Nucleus accumbens (tissue), 56 donors: ENCODE measurements around the gene DNAAF3.
"Not testable (repeated sequence)": the region's sequence is repeated elsewhere in the genome, so short reads cannot be mapped to it uniquely, and the experiment has no call there.

Experiments
- DNase-seq, 56 donors: peaks; one replicate each; lab custom pipeline; 2025; lab: John Stamatoyannopoulos, UW

The DNAAF3 gene

DNA sequence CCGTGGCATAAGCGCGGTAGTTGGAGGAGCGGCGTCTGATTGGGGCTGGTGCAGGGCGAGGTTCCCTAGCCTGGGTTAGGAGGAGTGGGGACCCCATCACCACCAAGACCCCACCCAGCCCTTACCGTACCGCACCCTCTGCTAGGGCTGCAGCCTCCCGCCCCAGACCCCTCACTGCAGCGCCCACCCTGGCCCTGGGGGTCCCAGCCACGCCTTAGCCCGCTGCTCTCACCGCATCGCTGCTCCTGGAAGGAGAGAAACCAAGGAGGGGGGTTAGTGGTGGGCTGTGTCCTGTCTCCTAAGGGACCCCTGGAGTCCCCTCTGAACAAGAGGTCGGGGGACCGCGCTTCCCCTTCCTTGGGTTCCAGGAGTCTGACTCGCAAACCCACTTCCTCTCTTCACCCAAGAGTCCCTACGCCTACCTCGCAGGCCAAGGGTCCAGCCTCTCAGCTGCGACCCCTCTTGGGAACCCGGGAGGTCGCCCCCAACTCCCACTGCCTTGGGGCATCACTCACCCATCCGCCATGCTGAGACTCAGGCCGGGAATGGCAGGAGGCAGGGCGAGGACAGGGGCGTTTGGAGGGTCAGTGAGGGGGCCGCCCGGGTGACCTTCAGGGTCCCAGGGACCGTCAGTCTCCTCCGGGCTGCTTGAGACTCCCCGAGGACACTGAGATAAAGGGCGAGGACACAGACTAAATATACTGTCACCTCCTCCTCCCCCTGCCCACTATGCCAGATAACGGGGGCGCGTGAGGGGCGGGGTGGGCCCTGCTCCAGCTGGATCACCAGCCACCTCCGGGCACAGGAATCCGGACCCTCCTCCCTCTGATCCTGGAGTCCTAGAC, 9.1 kb downstream of the DNAAF3 start, which contains the start of gene TNNI3:
TSS of gene TNNI3 (minus strand) at position 669 of the 845 bp plus-strand sequence. CDS start at position 526, 143 bp downstream.
- DNase-seq: no peak

GRCh38 chr19:55156202-55157063, 10.0 kb downstream of the DNAAF3 start:
- peak in 3 of 56 donors; percentile 1 to 42 (median 15) for DNase-seq

GRCh38 chr19:55155784-55156183, 10.6 kb downstream of the DNAAF3 start:
- not testable (repeated sequence) for DNase-seq

GRCh38 chr19:55153652-55154264, 12.7 kb downstream of the DNAAF3 start:
- no peak for DNase-seq

- no peak for DNase-seq
These were observed 14.4 kb downstream of the DNAAF3 start for GRCh38 chr19:55152017-55152416.

GRCh38 chr19:55149078-55150003, 17.1 kb downstream of the DNAAF3 start, which contains the start of gene TNNT1:
TSS of gene TNNT1 (minus strand) at chr19:55149206. CDS start at chr19:55147157, 2,049 bp downstream.
- no peak for DNase-seq

DNA sequence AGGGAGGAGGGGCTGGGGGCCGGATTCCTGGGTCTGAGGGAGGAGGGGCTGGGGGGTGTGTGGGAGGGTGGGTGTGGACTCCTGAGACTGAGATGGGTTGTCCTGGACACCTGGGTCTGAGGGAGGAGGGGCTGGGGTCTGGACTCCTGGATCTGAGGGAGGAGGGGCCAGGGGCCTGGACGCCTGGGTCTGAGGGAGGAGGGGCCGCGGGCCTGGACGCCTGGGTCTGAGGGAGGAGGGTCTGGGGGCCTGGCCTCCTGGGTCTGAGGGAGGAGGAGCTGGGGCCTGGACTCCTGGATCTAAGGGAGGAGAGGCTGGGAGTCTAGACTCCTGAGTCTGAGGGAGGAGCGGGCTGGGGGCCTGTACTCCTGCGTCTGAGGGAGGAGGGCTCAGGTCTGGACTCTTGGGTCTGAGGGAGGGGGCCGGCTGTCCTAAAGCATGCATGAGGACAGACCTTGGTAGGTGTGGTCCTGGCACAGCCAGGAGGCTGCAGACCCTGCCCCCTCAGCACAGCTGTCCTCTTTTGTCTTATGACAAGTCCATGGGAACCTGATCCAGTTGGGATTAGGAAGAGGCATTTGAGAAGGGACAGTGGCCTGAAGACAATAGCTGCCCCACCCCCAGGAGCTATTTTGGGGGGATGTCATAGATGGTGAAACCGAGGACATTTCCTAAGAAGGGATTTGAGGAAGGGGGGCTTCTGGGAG, 18.7 kb downstream of the DNAAF3 start:
- DNase-seq: no peak

GRCh38 chr19:55146705-55147273, 19.6 kb downstream of the DNAAF3 start:
- DNase-seq: peak in 1 of 56 donors; percentile 5

GRCh38 chr19:55146078-55146704, 20.2 kb downstream of the DNAAF3 start:
- DNase-seq: no peak

- DNase-seq: no peak
These were observed 21.2 kb downstream of the DNAAF3 start for GRCh38 chr19:55145232-55145631.

DNA sequence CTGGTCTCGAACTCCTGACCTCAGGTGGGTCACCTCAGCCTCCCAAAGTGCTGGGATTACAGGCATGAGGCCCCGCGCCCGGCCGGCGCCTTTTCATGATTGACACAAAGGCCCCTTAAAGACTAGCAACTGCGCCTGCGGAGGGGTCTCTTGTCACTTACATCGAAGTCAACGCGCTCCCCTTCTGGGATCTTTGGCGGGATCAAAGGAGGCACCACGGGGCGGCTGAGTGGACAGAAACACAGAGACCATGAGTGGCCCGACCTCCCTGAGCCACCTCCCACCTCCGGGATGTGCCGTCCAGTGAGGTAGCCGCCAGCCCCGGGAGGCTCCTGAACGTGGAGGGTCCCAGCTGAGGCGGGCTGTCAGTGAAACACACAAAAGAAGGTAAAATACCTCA, 24.7 kb downstream of the DNAAF3 start:
- DNase-seq: no peak

GRCh38 chr19:55137915-55138314, 28.5 kb downstream of the DNAAF3 start:
- peak in 2 of 56 donors; percentile 7 to 8 for DNase-seq

- DNase-seq: no peak
These were observed 29.9 kb downstream of the DNAAF3 start for GRCh38 chr19:55136399-55137102.

DNA sequence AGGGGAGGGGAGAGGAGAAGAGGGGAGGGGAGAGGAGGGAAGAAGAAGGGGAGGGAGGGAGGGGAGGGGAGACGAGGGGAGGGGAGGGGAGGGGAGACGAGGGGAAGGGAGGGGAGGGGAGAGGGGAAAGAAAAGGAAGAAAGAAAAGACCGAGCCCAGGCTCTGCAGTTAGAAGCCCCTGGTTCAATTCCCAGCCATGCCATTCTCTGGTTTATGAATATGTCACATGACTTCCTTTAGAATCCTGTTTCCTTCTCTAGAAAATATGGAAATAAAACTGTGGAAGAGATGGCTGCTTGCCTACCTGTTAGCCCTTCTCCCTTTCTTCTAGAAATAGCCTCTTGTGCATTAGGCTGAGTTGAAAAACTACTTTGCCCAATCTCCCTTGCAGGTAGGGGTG, 31.7 kb downstream of the DNAAF3 start:
- no peak for DNase-seq

DNA sequence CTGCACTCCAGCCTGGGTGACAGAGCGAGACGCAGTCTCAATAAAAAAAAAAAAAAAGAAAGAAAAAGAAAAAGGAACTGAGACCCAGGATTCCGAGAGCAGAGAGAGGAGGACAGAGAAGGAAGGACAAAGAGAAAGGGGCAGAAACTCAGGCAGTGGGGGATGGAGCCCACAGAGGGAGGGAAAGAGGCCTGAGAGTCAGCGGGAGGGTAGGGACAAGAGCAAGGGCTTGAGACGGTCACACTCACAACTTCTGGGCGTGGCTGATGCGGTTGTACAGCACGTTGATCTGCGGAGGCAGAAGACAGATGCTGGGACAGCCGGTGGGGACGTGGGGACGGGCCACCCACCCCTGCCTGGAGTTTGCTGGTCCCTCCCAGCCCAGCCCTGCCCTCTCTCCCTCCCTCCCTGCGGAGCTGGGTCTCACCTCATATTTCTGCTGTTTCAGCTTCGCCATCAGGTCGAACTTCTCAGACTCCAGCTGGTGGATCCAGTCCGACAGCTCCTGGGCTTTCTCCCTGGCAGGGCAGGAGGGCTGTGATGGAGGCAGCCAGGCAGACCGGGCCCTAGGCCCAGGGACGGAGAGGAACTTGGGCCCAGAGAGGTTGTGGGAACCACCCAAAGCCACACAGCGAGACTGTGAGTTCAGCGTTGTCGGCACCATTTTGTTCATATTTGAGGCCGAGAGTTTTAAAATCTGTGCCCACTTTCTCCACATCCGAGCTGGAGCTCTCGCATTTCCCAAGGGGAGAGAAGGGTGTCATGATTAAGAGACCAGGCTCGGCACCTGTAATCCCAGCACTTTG, 32.6 kb downstream of the DNAAF3 start:
- no peak for DNase-seq

DNA sequence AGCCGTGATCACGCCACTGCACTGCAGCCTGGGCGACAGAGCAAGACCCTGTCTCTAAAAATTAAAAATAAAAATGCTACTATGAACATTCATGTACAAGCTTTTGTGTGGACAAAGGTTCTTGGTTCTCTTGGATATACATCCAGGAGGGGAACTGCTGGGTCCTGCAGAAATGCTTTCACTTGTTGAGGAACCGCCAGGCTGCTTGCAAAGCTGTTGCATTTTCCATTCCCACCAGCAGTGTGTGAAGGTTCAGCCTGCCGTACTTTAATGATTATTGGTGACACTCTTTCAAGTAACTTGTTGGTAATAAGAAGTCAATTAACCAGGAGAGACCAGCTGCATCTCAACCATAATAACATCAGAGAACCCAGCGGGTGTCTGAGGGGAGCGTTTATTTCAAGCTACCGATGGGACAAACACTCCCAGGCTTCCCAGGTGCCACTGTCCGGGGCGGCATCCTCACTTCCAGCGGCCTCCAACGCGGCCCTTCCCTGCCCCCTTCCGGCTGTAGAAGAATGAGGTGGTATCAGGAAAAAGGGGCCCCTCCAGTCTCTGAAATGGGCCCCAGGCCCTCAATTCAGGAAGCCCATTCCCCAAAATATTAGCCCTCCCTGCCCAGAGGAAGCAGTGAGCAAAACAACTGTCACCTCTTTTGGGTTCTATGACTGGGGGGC, 33.8 kb downstream of the DNAAF3 start:
- no peak for DNase-seq
